WTC11 (cell line): Measurements from ENCODE around the gene PCDH12. TPM values are rescaled to one million over a fixed set of nuclear protein-coding genes. Genes with fewer than 3 reads are reported as not detected.

Experiments used
- ATAC-seq: fragments of 200-7000 bp; cut with Tn5 transposase; 2 replicates; pipeline ENCODE4 v1.10.0; 2021; ENCODE audit warnings: mild to moderate bottlenecking, moderate library complexity
- CTCF ChIA-PET: fragments of 300-600 bp; sonication (Branson Sonifier 250); formaldehyde crosslinking; loops from one replicate; lab custom pipeline; 2021; ENCODE audit warnings: antibody characterized with exemption; lab: Charles Lee
- POLR2A ChIA-PET: fragments of 350-600 bp; sonication (Branson Sonifier 250); formaldehyde crosslinking; loops from one replicate; lab custom pipeline; 2021; ENCODE audit warnings: antibody characterized with exemption; lab: Charles Lee
- DNase-seq: peaks from one replicate; pipeline ENCODE4 v3.0.0; 2021; ENCODE audit warnings: low spot score
- H3K27ac Mint-ChIP-seq: 2 replicates; pipeline ENCODE4 v1.8.0; 2021; ENCODE audit warnings: mixed read lengths
- H3K27me3 Mint-ChIP-seq: 2 replicates; pipeline ENCODE4 v1.8.0; 2021; ENCODE audit warnings: low read depth, mild to moderate bottlenecking, moderate library complexity, mixed read lengths
- H3K36me3 Mint-ChIP-seq: 2 replicates; pipeline ENCODE4 v1.8.0; 2021; ENCODE audit warnings: mixed read lengths
- H3K4me1 Mint-ChIP-seq: 2 replicates; pipeline ENCODE4 v1.8.0; 2022; ENCODE audit warnings: mixed read lengths
- H3K4me3 Mint-ChIP-seq: 2 replicates; pipeline ENCODE4 v1.8.0; 2021; ENCODE audit warnings: mild to moderate bottlenecking, moderate library complexity, mixed read lengths
- H3K9me3 Mint-ChIP-seq: 2 replicates; pipeline ENCODE4 v1.8.0; 2021; ENCODE audit warnings: mixed read lengths
- ARID4B ChIP-seq: sonication (generic); formaldehyde crosslinking; IDR thresholded peaks from 2 replicates; pipeline ENCODE4 v1.8.0; 2023; ENCODE audit warnings: missing genetic modification reagents, mild to moderate bottlenecking, borderline replicate concordance
- ATF1 ChIP-seq: sonication (generic); formaldehyde crosslinking; IDR thresholded peaks from 2 replicates; pipeline ENCODE4 v1.8.1; 2023; ENCODE audit warnings: mild to moderate bottlenecking, moderate library complexity, missing genetic modification reagents
- EMX1 ChIP-seq: fragments of 250-450 bp; sonication (Bioruptor Pico); IDR thresholded peaks from 2 replicates; pipeline ENCODE4 v1.8.0; 2021; ENCODE audit warnings: mild to moderate bottlenecking
- ETV6 ChIP-seq: sonication (generic); formaldehyde crosslinking; IDR thresholded peaks from 2 replicates; pipeline ENCODE4 v1.8.1; 2022; ENCODE audit warnings: mild to moderate bottlenecking, missing genetic modification reagents
- FOXK1 ChIP-seq: sonication (generic); formaldehyde crosslinking; IDR thresholded peaks from 2 replicates; pipeline ENCODE4 v1.8.0; 2022; ENCODE audit warnings: mild to moderate bottlenecking, moderate library complexity, missing genetic modification reagents
- MAX ChIP-seq: sonication (generic); formaldehyde crosslinking; IDR thresholded peaks from 2 replicates; pipeline ENCODE4 v1.8.0; 2022; ENCODE audit warnings: mild to moderate bottlenecking, missing genetic modification reagents
- NR2C2 ChIP-seq: sonication (generic); formaldehyde crosslinking; IDR thresholded peaks from 2 replicates; pipeline ENCODE4 v1.8.0; 2022; ENCODE audit warnings: mild to moderate bottlenecking, missing genetic modification reagents
- NR3C1 ChIP-seq: sonication (generic); formaldehyde crosslinking; conservative IDR thresholded peaks from 2 replicates; pipeline ENCODE4 v1.8.1; 2023; ENCODE audit warnings: low read depth, mild to moderate bottlenecking, missing genetic modification reagents
- TEAD4 ChIP-seq: sonication (generic); formaldehyde crosslinking; IDR thresholded peaks from 2 replicates; pipeline ENCODE4 v1.8.0; 2022; ENCODE audit warnings: mild to moderate bottlenecking, missing genetic modification reagents
- ZNF232 ChIP-seq: sonication (generic); formaldehyde crosslinking; IDR thresholded peaks from 2 replicates; pipeline ENCODE4 v1.8.0; 2022; ENCODE audit warnings: mild to moderate bottlenecking, missing genetic modification reagents
- ZNF263 ChIP-seq: sonication (generic); formaldehyde crosslinking; IDR thresholded peaks from 2 replicates; pipeline ENCODE4 v1.8.1; 2022; ENCODE audit warnings: low read depth, mild to moderate bottlenecking, moderate library complexity, missing genetic modification reagents
- ZNF317 ChIP-seq: sonication (generic); formaldehyde crosslinking; IDR thresholded peaks from 2 replicates; pipeline ENCODE4 v1.8.1; 2023; ENCODE audit warnings: low read depth, mild to moderate bottlenecking, moderate library complexity, missing genetic modification reagents, borderline replicate concordance
- ZNF416 ChIP-seq: fragments of 250-450 bp; sonication (Bioruptor Pico); IDR thresholded peaks from 2 replicates; pipeline ENCODE4 v1.9.0; 2021; ENCODE audit warnings: mild to moderate bottlenecking, inconsistent platforms
- total RNA-seq: library from RNA; stranded (reverse); gene quantifications from 3 replicates; pipeline ENCODE4 v1.2.3, GENCODE V29; 2021
- TF ChIP-seq, protein P1 (sequence below): fragments of 250-450 bp; sonication (Bioruptor Pico); IDR thresholded peaks from 2 replicates; pipeline ENCODE4 v2.1.2; 2022; ENCODE audit warnings: mild to moderate bottlenecking, moderate library complexity
- TF ChIP-seq, protein P2 (sequence below): sonication (generic); formaldehyde crosslinking; IDR thresholded peaks from 2 replicates; pipeline ENCODE4 v1.8.0; 2022; ENCODE audit warnings: mild to moderate bottlenecking, missing genetic modification reagents

PCDH12 gene
- total RNA-seq, 1 experiment from 2014 or later: 0.33 TPM

DNA sequence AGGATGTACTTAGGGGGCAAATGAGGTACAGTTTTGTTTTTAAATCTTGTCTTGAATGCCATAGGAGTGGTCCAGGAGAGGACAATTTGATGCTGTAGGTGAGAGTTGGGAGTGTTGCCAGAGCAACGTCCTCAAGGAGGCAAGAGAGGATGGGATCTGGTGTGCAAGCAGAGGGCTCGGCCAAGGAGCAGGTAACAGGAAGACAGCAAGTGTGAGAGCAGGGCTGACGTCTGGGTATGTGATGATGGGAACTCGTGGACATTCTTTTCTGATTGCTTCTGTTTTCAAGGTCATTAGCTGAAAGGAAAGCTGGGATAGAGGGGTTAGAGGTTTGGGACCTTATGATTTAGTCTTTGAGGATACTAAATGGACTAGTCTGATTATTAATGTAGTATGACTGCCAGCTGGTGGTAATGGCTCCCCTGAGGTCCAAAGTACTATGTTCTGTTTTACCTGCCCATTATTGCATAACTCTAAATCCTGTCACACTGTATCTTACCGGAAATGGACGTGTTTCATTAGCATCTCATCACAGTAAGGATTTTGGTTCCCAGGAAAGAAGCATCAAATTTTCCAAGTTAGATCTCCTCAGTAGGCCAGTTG lies 39.5 kb upstream of the PCDH12 start:
- peaks cover 44% of the 10 kb centered on the region for H3K36me3 Mint-ChIP-seq
- no peak overlapping the region for H3K27ac Mint-ChIP-seq
- H3K4me3 Mint-ChIP-seq: no peak overlapping the region
- ATAC-seq (no peak), DNase-seq (no peak)
- H3K9me3 Mint-ChIP-seq: peaks cover 4% of the 10 kb centered on the region; the same call in 1 of the 2 replicates
- no peaks in the 10 kb centered on the region for H3K4me1 Mint-ChIP-seq
- TF ChIP-seq, protein P1, sequence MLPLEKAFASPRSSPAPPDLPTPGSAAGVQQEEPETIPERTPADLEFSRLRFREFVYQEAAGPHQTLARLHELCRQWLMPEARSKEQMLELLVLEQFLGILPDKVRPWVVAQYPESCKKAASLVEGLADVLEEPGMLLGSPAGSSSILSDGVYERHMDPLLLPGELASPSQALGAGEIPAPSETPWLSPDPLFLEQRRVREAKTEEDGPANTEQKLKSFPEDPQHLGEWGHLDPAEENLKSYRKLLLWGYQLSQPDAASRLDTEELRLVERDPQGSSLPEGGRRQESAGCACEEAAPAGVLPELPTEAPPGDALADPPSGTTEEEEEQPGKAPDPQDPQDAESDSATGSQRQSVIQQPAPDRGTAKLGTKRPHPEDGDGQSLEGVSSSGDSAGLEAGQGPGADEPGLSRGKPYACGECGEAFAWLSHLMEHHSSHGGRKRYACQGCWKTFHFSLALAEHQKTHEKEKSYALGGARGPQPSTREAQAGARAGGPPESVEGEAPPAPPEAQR: no peak
- no peaks in the 10 kb centered on the region for H3K27me3 Mint-ChIP-seq
- POLR2A ChIA-PET: no interaction called here
- CTCF ChIA-PET: no interaction called here

DNA sequence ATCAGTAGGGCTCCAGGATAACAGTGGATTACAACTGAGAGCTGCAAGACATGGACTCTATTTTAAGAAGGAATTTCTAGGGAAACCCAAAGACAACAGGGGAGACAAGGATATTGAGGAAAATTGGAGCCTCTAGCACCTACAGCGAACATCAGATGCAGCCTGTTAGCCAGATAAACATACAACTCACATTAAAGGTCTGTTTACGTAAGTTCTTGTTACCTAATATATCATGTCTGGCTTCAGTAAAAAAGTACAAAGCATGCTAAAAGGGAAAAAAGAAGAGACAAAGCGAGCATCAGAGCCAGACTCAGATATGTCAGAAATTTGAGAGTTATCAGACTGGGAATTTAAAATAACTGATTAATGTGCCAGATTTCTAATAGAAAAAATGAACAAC lies 37.7 kb upstream of the PCDH12 start:
- Mint-ChIP-seq H3K27ac (no peak overlapping the region), H3K27me3 (no peaks in the 10 kb centered on the region), H3K4me3 (no peak overlapping the region), H3K36me3 (peaks cover 33% of the 10 kb centered on the region), H3K4me1 (no peaks in the 10 kb centered on the region), H3K9me3 (peaks cover 4% of the 10 kb centered on the region; the same call in 1 of the 2 replicates)
- POLR2A ChIA-PET: no interaction called here
- no peak for TF ChIP-seq ARID4B
- no peak for TF ChIP-seq ETV6
- no peak for TF ChIP-seq FOXK1
- TF ChIP-seq ZNF232 (CRISPR knock-in tag): no peak
- no peak for TF ChIP-seq ZNF317 (CRISPR knock-in tag)
- no peak for TF ChIP-seq MAX (CRISPR knock-in tag)
- no peak for TF ChIP-seq ZNF263
- no peak for TF ChIP-seq NR3C1
- TF ChIP-seq, protein P2, sequence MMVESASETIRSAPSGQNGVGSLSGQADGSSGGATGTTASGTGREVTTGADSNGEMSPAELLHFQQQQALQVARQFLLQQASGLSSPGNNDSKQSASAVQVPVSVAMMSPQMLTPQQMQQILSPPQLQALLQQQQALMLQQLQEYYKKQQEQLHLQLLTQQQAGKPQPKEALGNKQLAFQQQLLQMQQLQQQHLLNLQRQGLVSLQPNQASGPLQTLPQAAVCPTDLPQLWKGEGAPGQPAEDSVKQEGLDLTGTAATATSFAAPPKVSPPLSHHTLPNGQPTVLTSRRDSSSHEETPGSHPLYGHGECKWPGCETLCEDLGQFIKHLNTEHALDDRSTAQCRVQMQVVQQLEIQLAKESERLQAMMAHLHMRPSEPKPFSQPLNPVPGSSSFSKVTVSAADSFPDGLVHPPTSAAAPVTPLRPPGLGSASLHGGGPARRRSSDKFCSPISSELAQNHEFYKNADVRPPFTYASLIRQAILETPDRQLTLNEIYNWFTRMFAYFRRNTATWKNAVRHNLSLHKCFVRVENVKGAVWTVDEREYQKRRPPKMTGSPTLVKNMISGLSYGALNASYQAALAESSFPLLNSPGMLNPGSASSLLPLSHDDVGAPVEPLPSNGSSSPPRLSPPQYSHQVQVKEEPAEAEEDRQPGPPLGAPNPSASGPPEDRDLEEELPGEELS (CRISPR knock-in tag): no peak
- no peak for TF ChIP-seq ZNF416 (CRISPR knock-in tag)
- TF ChIP-seq EMX1 (CRISPR knock-in tag): no peak
- no peak for TF ChIP-seq TEAD4 (CRISPR knock-in tag)
- TF ChIP-seq ATF1 (CRISPR knock-in tag): no peak
- no peak for TF ChIP-seq NR2C2
- CTCF ChIA-PET: interaction anchor here (0.7 to 1.8 kb wide), 4 partner anchors 26 to 171 kb away, joined by 3 to 7 read pairs (median 4); partner anchors contain the start of gene RNF14
- DNase-seq (no peak), ATAC-seq (no peak)
